IPS-NIHi11 (cell line): Measurements from ENCODE around the gene RAB25.
A peak's percentile ranks its signal among the peaks of the same experiment; 100 is the strongest.

Experiments used
- DNase-seq: peaks from one replicate; pipeline ENCODE4 v3.0.0; 2012; ENCODE audit warnings: mixed read lengths, low spot score

Gene RAB25

GRCh38 chr1:156079762-156080161 is 18.8 kb downstream of the RAB25 start:
- no peak for DNase-seq

- no peak for DNase-seq
Measured at GRCh38 chr1:156080241-156080862, 19.4 kb downstream of the RAB25 start.

- DNase-seq, result no peak
Measured at GRCh38 chr1:156080863-156081179, 19.9 kb downstream of the RAB25 start.

GRCh38 chr1:156081180-156081916 is 20.4 kb downstream of the RAB25 start:
- DNase-seq, result no peak

DNA sequence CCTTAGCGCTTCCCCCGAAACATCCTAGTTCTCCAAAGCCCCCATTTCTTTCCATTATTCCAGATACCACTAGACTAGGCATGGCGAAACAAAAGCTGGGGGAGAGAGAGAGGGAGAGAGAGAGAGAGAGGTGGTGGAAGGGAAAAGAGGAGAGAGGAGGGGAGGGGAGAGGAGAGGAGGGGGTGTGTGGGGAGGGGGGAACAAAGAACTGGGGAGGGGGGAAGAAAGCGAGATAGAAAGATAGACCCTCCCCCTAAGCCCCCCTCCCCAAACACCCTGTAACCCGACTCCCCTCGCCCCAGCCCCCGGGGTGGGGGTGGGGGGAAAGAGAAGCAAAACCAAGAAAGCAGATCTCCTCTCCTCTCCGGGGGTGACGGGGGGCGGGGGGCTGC is 21.0 kb downstream of the RAB25 start:
- DNase-seq, result peak; percentile 58

GRCh38 chr1:156082309-156083091 is 21.5 kb downstream of the RAB25 start, which contains the start of gene MEX3A:
TSS of gene MEX3A (minus strand) at chr1:156082465. CDS start at chr1:156081998, 467 bp downstream.
- peak; percentile 85 for DNase-seq

GRCh38 chr1:156083800-156084790 is 23.1 kb downstream of the RAB25 start:
- DNase-seq, result no peak

DNA sequence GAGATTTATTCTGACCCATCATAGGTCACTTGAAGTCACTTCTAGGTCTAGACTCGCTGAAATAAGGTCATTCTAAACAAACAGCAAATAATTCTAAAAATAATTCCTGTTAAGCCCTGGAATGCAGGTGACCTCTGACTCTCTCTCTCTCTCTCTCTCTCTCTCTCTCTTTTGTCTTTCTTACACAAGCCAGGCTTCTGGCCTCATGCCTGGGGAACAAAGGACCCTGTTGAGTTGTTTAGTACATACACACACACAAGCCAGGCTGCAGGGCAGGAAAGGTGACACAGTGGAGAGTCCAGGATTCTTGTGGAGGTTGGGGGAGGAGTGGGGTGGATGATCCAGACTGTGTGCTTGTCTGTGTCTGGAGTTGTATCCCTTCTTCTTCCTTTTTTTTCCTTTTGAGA is 25.3 kb downstream of the RAB25 start:
- DNase-seq, result no peak

- DNase-seq, result no peak
Measured at GRCh38 chr1:156089704-156090103, 28.7 kb downstream of the RAB25 start.

DNA sequence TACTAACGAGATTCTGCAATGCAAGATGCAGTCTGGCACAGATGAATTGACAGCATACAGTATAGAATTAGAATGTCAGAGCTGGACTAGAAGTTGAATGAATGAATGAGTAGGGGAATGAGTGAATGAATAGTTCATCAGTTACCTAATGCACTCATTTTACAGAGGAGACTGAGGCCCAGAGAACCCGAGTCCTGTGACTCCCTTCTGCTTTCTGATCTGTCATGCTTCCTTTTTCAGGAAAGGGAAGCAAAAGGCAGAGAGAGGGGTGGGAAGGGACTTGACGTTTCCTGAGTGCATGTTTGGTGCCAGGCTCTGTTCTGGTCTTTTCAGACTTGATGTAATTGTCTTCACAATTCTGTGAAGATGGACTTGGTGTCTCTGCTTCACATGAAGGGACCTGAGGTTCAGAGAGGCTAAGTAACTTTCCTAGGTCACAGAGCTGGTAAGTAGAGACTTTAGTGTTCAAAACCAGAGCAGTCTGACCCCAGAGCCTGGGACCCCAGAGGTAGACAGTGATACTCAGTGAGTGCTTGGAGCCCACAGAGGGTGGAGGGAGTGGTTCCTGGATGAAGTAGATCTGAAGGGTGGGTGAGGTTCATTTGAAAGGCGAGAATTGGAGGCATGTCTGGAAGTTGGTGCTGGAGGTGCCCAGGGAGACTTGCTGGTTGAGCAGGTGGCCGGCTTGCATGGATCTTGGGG is 29.3 kb downstream of the RAB25 start:
- DNase-seq, result no peak

DNA sequence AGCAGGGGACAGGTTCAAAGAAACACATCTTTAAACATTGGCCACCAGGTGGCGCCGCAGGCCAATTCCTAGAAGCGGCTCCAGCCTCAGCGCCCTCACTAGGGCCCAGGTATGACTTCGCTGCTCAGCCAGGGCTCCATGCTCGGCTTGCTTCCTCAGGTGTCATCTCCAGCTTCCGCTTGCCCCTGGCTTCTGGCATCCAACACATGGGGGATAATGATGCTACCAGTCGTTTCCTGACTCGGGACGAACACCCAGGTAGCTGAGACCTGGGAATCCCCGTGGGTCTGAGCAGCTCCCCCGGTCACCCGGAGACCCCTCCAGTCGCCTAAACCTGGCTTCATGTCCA is 29.9 kb downstream of the RAB25 start:
- DNase-seq, result peak; percentile 88

DNA sequence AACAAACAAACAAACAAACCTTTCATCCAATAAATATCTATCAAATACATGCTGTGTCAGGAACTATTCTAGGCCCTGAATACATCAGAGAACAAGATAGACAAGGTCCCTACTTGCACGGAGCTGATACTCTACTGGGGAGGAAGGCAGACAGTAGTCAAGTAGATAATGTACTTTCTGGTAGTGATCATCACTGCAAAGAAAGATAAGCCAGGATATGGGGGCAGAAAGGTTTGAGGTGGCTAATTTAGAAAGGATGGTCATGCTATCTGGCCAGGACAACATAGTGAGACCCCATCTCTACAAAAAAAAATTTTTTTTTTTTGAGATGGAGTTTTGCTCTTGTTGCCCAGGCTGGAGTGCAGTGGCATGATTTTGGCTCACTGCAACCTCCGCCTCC is 30.6 kb downstream of the RAB25 start:
- DNase-seq, result no peak

DNA sequence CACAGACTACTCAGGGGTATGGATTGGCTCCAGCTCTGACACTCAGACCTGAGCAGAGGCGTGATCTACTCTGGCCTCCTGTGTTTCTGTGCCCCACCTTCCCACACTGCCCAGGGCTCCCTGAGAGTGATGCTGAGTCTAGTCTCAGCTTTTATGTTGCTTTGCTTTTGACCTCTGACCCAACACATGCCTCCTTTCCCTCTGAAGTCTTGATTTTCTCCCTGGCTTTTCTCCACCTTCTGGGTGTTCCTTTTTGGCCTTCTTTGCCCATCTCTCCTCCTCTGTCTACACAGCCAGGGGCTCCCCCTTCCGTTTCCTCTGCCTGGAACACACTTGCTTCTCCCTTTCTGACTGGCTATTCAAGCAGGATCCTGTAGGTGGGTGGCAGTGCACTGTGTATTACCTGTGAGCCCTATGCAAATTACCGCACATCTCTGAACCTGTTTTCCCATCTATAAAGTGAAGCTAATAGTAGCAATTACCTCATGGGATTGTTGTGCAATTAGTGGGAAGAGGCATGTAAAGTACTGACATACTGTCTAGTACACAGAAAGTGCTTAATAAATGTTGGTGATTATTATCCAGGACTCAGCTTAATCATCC is 35.0 kb downstream of the RAB25 start:
- no peak for DNase-seq

- peak; percentile 91 for DNase-seq
Measured at GRCh38 chr1:156096640-156097391, 35.9 kb downstream of the RAB25 start.

- no peak for DNase-seq
Measured at GRCh38 chr1:156097499-156098178, 36.7 kb downstream of the RAB25 start.

GRCh38 chr1:156098784-156099183 is 37.8 kb downstream of the RAB25 start:
- DNase-seq, result no peak

DNA sequence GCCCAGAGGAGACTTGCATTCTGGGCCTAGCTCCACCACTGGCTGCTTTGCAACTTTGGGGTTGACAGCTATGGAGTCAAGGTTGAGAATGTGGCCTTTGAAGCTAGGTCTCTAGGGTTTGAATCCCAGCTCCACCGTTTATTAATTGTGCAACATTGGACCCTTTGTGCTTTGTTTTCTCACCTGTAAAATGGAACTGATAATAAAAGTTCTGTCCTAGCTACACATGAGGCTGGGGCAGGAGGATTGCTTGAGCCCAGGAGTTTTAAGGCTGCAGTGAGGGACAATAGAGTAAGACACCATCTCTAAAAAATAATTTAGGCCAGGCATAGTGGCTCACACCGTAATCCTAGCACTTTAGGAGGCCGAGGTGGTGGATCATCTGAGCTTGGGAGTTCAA is 38.3 kb downstream of the RAB25 start:
- DNase-seq, result no peak

DNA sequence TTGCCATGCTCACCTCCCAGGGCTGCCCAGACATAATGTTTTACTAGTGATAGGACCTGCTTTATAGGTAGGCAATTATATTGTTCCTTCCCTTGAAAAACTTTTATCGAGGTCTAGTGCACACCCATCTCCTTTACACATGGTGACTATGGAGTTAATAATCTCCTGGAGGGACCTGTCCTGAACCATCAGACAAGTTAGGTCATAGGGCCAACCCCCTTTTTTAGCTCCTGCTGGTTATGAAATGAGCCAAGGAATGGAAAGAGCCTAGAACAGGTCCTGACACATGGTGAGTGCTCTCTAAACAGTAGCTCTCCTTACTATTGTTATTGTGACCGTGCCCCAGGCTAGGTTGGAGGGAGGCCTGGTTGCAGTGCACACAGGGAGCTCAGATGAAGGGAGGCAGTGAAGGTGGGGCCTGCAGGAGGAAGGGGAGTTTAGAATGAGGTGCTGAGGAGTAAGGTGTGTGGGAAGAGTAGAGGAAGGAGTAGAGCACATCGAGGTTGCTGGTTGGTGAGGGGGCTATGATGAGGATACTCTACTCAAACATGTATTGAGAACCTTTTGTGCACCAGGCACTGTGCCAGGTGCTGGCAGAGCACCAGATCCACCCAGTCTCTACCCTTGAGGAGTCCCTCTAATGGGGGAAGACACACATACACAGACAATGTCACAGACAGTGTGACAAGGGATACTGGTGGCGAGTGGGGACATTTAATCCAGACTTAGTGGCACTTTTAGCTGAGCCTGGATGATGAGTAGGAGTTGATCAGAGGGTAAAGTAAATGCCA is 39.4 kb downstream of the RAB25 start:
- no peak for DNase-seq

DNA sequence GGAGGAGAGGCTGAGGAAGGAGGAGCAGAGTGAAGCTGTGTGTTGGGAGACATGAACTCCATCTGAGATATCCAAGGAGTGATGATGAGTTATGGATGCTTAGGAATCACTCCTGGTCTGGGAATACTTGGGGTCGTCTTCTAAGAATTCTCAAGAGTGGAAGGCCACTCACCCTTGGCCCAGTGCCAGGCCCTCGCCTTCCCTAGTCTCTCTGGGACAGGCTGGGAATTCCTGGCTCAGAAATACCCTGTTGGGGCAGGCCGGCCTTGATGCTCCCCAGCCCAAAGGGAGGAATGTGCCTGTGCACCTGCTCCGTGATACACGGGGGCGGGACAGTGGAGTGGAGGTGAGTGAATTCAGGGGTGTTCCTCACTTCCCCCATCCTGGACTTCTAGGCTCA is 40.9 kb downstream of the RAB25 start:
- no peak for DNase-seq
